SH-SY5Y (cell line): Measurements from ENCODE around the gene AP2S1.

Source experiments
- GATA2 ChIP-seq: IDR thresholded peaks from 2 replicates; pipeline ENCODE4 v1.6.1; 2011; ENCODE audit warnings: mild to moderate bottlenecking, low read depth, low read length
- GATA3 ChIP-seq: IDR thresholded peaks from 2 replicates; pipeline ENCODE4 v1.6.1; 2011; ENCODE audit warnings: low read depth, mild to moderate bottlenecking, low read length, moderate library complexity

DNA sequence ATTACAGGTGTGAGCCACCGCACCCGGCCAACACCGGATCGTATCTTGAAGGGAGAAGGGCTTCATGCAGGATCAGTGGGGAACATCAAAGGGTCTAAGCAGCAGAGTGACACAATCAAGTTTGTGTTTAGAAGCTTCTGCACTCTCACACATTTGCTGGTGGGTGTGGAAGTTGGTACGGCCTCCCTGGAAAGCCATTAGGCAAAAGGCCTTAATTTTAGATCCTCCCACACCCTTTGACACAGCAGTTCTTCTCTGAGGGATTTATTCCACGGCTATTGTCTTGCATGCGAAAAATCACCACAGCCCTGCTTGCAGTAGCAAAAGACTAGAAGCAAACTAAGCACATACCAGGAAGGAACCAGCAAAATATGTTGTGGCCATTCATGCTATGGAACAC lies 44.0 kb downstream of the AP2S1 start:
- TF ChIP-seq GATA2 = no peak
- no peak for TF ChIP-seq GATA3
